ENCODE results near the gene CLCN1. TPM values are rescaled to one million over a fixed set of nuclear protein-coding genes. Genes with fewer than 3 reads are reported as not detected.

CLCN1 gene
- total and polyA plus RNA-seq, 10 of the 15 experiments (the other 5 are each of a cell fraction or from before 2014, with no cell fraction given): 0.30 TPM; not detected in 9

- POLR2A ChIA-PET: no interaction called here
- FAIRE-seq (no peak), DNase-seq (ENCODE audit: low read depth, low spot score) (no peak), ATAC-seq (no peak)
- SMC1A ChIA-PET (ENCODE audit: uncharacterized antibody, unreplicated experiment): no interaction called here
- H3K27me3 ChIP-seq (replicated peaks in 1 of 2; ENCODE audit: control insufficient read depth in 2 of 2, insufficient read depth in 2 of 2, low read length in 1 of 2): peaks cover 2 to 10% of the 10 kb centered on the region in 2 experiments; a peak in 3 of 4 replicates
- TF ChIP-seq CBX5 (IDR thresholded peaks at IDR 0.05; ENCODE audit: low read depth) (no peak), RAD51 (IDR thresholded peaks at IDR 0.05) (no peak), NFIC (IDR thresholded peaks at IDR 0.05; ENCODE audit: low read depth, low read length) (no peak), MXI1 (IDR thresholded peaks at IDR 0.05; ENCODE audit: low read depth, low read length) (no peak), CEBPB (IDR thresholded peaks at IDR 0.05; ENCODE audit: borderline replicate concordance in 1 of 2, low read depth in 2 of 2, low read length in 2 of 2) (no peak)
- no peaks in the 10 kb centered on the region for H3K4me1 ChIP-seq (ENCODE audit: control insufficient read depth, insufficient read depth, low read length)
- no peaks in the 10 kb centered on the region for H3K9me3 ChIP-seq (replicated peaks; ENCODE audit: control insufficient read depth, insufficient read depth, low read length)
- no peaks in the 10 kb centered on the region for H3K79me2 ChIP-seq (ENCODE audit: control insufficient read depth, insufficient read depth, low read length)
- no peaks in the 10 kb centered on the region for H3K36me3 ChIP-seq (ENCODE audit: control insufficient read depth in 2 of 2, insufficient read depth in 2 of 2, low read length in 1 of 2)
- in situ Hi-C loops (cut with MboI): no loop called here
- no peak overlapping the region for H3K9ac ChIP-seq (ENCODE audit: control insufficient read depth, insufficient read depth, low read length)
- BruUV-seq (replicated peaks): no TSS peak
- RAD21 ChIA-PET (ENCODE audit: unreplicated experiment): no interaction called here
- intact Hi-C loops (cut with micrococcal nuclease; ENCODE audit: unreplicated experiment): no loop called here
- no peak overlapping the region for H3K4me3 ChIP-seq
- no peaks in the 10 kb centered on the region for H4K20me1 ChIP-seq (ENCODE audit: control insufficient read depth, insufficient read depth)
- CTCF ChIA-PET: interaction anchor here (0.9 kb wide), 1 partner anchor 68 kb away, joined by 3 read pairs; no protein-coding TSS in a partner anchor
- no peak overlapping the region for H3K27ac ChIP-seq (ENCODE audit: control insufficient read depth, insufficient read depth)
- 60% methylated on average over 5 of the region's 5 CpGs for WGBS (ENCODE audit: insufficient coverage, insufficient replicate concordance, low lambda C conversion rate, missing lambda C conversion rate)
- no peak overlapping the region for H3K4me2 ChIP-seq (ENCODE audit: control insufficient read depth, insufficient read depth)
- H2AFZ ChIP-seq (ENCODE audit: control insufficient read depth, low read depth, low read length): no peak overlapping the region
Observed at GRCh38 chr7:143347950-143348349, 32.0 kb downstream of the CLCN1 start.

DNA sequence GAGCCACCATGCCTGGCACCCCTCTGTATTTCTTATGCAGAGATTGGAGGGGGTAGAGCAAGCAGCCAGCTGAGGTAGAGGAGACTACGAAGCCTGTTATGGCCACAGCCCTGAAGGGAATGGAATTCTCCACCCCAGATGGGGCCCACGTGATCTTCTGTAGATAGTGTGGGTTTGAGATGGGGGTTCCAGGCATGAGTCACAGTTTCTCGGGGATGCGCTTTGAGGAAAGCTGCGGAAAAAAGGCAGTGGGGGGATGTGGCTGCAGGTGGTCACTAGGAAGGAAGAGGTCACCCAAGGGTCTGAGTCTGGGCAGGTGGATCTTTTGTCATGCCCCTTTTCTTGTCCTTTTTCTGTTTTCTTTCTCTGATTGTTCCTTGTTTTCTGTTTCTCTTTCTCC is 35.1 kb downstream of the CLCN1 start:
- H3K9me3 ChIP-seq (replicated peaks; ENCODE audit: control insufficient read depth, insufficient read depth, low read length): no peaks in the 10 kb centered on the region
- peaks cover 3% of the 10 kb centered on the region in 2 experiments; a peak in 3 of 4 replicates for H3K27me3 ChIP-seq (replicated peaks in 1 of 2; ENCODE audit: control insufficient read depth in 2 of 2, insufficient read depth in 2 of 2, low read length in 1 of 2)
- no peaks in the 10 kb centered on the region for H3K4me1 ChIP-seq (ENCODE audit: control insufficient read depth, insufficient read depth, low read length)
- FAIRE-seq (no peak), DNase-seq (ENCODE audit: low read depth, low spot score) (no peak), ATAC-seq (no peak)
- H4K20me1 ChIP-seq (ENCODE audit: control insufficient read depth, insufficient read depth): no peaks in the 10 kb centered on the region
- SMC1A ChIA-PET (ENCODE audit: uncharacterized antibody, unreplicated experiment): no interaction called here
- H3K79me2 ChIP-seq (ENCODE audit: control insufficient read depth, insufficient read depth, low read length): no peaks in the 10 kb centered on the region
- 63% methylated on average over 5 of the region's 5 CpGs for WGBS (ENCODE audit: insufficient coverage, insufficient replicate concordance, low lambda C conversion rate, missing lambda C conversion rate)
- intact Hi-C loops (cut with micrococcal nuclease; ENCODE audit: unreplicated experiment): no loop called here
- POLR2A ChIA-PET: no interaction called here
- RAD21 ChIA-PET (ENCODE audit: unreplicated experiment): no interaction called here
- H3K4me3 ChIP-seq: no peak overlapping the region
- H3K36me3 ChIP-seq (ENCODE audit: control insufficient read depth in 2 of 2, insufficient read depth in 2 of 2, low read length in 1 of 2): no peaks in the 10 kb centered on the region
- no peak overlapping the region for H3K27ac ChIP-seq (ENCODE audit: control insufficient read depth, insufficient read depth)
- no TSS peak for BruUV-seq (replicated peaks)
- H3K9ac ChIP-seq (ENCODE audit: control insufficient read depth, insufficient read depth, low read length): no peak overlapping the region
- no peak overlapping the region for H2AFZ ChIP-seq (ENCODE audit: control insufficient read depth, low read depth, low read length)
- CTCF ChIA-PET: no interaction called here
- H3K4me2 ChIP-seq (ENCODE audit: control insufficient read depth, insufficient read depth): no peak overlapping the region
- in situ Hi-C loops (cut with MboI): no loop called here
- no peak for TF ChIP-seq SIN3A (IDR thresholded peaks at IDR 0.05; ENCODE audit: low read depth, low read length)
- no peak for TF ChIP-seq ZNF207 (IDR thresholded peaks at IDR 0.05; ENCODE audit: borderline replicate concordance)
- no peak for TF ChIP-seq KLF5 (IDR thresholded peaks at IDR 0.05; ENCODE audit: partially characterized antibody)
- no peak for TF ChIP-seq MYC (IDR thresholded peaks at IDR 0.05; ENCODE audit: insufficient read depth, insufficient read length, insufficient replicate concordance, low read length, severe bottlenecking)
- TF ChIP-seq ZNF384 (IDR thresholded peaks at IDR 0.05; ENCODE audit: borderline replicate concordance, low read depth, low read length): no peak
- no peak for TF ChIP-seq NRF1 (conservative IDR thresholded peaks at IDR 0.05; ENCODE audit: low read depth, low read length)
- TF ChIP-seq ZNF687 (IDR thresholded peaks at IDR 0.05): no peak
- no peak for TF ChIP-seq ZNF274 (IDR thresholded peaks at IDR 0.05; ENCODE audit: insufficient read depth, insufficient read length)
- TF ChIP-seq POU2F2 (IDR thresholded peaks at IDR 0.05; ENCODE audit: borderline replicate concordance, low read depth, low read length): no peak
- TF ChIP-seq TCF12 (IDR thresholded peaks at IDR 0.05; ENCODE audit: low read depth, low read length): no peak
- TF ChIP-seq BCL11A (IDR thresholded peaks at IDR 0.05; ENCODE audit: low read depth, low read length): no peak
- no peak for TF ChIP-seq NR2C1 (IDR thresholded peaks at IDR 0.05)
